Colonic mucosa (tissue), 4 donors: Measurements from ENCODE around the gene CABLES2. TPM values are rescaled to one million over a fixed set of nuclear protein-coding genes. Genes with fewer than 3 reads are reported as not detected.

Source experiments
- DNase-seq: peaks from one replicate; pipeline ENCODE4 v3.0.0-alpha.2; 2020
- H3K27ac ChIP-seq: fragments of 200-600 bp; one replicate; pipeline ENCODE4 v1.8.0; 2021
- H3K27me3 ChIP-seq: fragments of 200-600 bp; one replicate; pipeline ENCODE4 v1.8.0; 2021
- H3K36me3 ChIP-seq: fragments of 200-600 bp; one replicate; pipeline ENCODE4 v1.8.0; 2021
- H3K4me1 ChIP-seq: fragments of 200-600 bp; one replicate; pipeline ENCODE4 v1.8.0; 2021; ENCODE audit warnings: mild to moderate bottlenecking
- H3K4me3 ChIP-seq: fragments of 200-600 bp; one replicate; pipeline ENCODE4 v1.8.0; 2021
- H3K9ac ChIP-seq, 2 donors: one replicate each; pipeline ENCODE4 v1.7.0; 2013; ENCODE audit warnings: control low read depth in 2 of 2, low read depth in 2 of 2, low read length in 2 of 2
- H3K9me3 ChIP-seq: fragments of 200-600 bp; one replicate; pipeline ENCODE4 v1.8.0; 2021
- CTCF ChIP-seq: fragments of 200-600 bp; IDR thresholded peaks from one replicate; pipeline ENCODE4 v1.8.0; 2022; ENCODE audit warnings: antibody characterized with exemption, mild to moderate bottlenecking
- intact Hi-C: fragments of 100-400 bp; cut with DNase I; formaldehyde crosslinking; loops from one replicate; pipeline ENCODE4 v1.14.1; 2022
- total RNA-seq, 2 donors: library from RNA; stranded (reverse); fragmentation: NEBNext Ultra II Directional in 1 of 2; extraction: Animal tissue kit (Norgen Biotek cat#: 25700) in 1 of 2; gene quantifications; one replicate each; pipeline ENCODE4 v1.2.1, GENCODE V29; 2021
- donor health status: healthy.
- donor health status: DM: no; HTN: no; CAD: no.
- donor health status: DM: no; HTN: no; CAD: no.

CABLES2 gene
- total RNA-seq, 2 donors from 2014 or later: 7.8 to 10.5 TPM

- TF ChIP-seq CTCF: no peak
- peak; percentile 60 for DNase-seq
- H3K4me1 ChIP-seq: no peaks in the 10 kb centered on the region
- no peaks in the 10 kb centered on the region for H3K9me3 ChIP-seq
- H3K9ac ChIP-seq: no peak overlapping the region
- H3K36me3 ChIP-seq: no peaks in the 10 kb centered on the region
- intact Hi-C loops: no loop called here
- no peaks in the 10 kb centered on the region for H3K27me3 ChIP-seq
- no peak overlapping the region for H3K4me3 ChIP-seq
- H3K27ac ChIP-seq: no peak overlapping the region
These were observed 45.5 kb upstream of the CABLES2 start for GRCh38 chr20:62452475-62453095.

DNA sequence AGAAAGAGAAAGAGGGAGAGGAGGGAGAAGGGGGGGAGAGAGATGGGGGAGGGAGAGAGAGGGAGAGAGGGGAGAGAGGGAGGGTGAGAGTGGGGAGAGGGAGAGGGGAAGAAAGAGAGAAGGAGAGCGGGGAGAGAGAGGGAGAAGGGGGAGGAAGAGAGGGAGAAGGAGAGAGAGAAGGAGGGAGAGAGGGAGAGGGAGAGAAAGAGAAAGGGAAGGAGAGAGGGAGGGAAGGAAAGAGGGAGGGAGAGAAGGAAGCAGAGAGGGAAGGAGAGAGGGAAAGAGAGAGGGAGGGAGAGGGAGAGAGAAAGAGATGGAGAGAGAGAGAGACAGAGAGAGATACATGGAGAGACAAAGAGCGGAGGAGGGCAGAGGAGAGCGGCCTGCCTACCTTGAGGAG lies 44.9 kb upstream of the CABLES2 start:
- H3K4me1 ChIP-seq: no peaks in the 10 kb centered on the region
- DNase-seq: no peak
- intact Hi-C loops: no loop called here
- no peaks in the 10 kb centered on the region for H3K27me3 ChIP-seq
- no peaks in the 10 kb centered on the region for H3K9me3 ChIP-seq
- H3K4me3 ChIP-seq: no peak overlapping the region
- no peak for TF ChIP-seq CTCF
- no peak overlapping the region for H3K27ac ChIP-seq
- H3K9ac ChIP-seq: no peak overlapping the region
- H3K36me3 ChIP-seq: no peaks in the 10 kb centered on the region

DNA sequence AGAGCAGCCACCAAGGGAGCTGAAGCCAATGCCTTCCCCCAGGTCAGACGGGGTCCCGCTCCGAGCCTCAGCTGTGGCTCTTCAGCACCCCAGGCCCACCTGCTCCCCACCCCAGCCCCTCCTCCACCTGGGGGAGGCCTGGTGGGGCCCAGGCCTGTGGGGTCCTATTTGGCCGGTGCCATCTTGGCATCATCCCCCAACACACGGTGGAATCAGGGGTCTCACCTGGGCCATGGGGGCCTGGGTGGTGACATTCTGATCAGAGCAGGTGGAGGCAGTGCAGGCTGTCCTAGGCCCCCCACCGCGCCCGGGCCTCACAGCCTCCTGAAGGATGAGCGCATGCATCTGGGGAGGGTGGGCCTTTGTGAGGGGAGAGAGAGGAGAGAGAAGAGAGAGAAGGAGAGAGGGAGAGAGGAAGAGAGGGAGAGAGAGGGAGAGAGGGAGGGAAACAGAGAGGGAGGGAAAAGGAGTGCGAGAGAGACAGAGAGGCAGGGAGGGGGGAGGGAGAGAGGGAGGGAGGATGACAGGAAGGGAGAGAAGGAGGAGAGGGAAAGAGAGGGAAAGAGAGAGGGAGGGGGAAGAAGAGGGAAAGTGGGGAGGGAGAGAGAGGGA lies 44.2 kb upstream of the CABLES2 start:
- Histone ChIP-seq H3K27ac (no peak overlapping the region), H3K9ac (no peak overlapping the region), H3K4me1 (no peaks in the 10 kb centered on the region), H3K27me3 (no peaks in the 10 kb centered on the region), H3K36me3 (no peaks in the 10 kb centered on the region), H3K4me3 (no peak overlapping the region), H3K9me3 (no peaks in the 10 kb centered on the region)
- no peak for DNase-seq
- intact Hi-C loops: no loop called here
- TF ChIP-seq CTCF: no peak

- no peaks in the 10 kb centered on the region for H3K4me1 ChIP-seq
- H3K9me3 ChIP-seq: no peaks in the 10 kb centered on the region
- H3K9ac ChIP-seq: no peak overlapping the region
- DNase-seq: peak; percentile 26
- no peak overlapping the region for H3K4me3 ChIP-seq
- intact Hi-C loops: no loop called here
- H3K27ac ChIP-seq: no peak overlapping the region
- H3K36me3 ChIP-seq: no peaks in the 10 kb centered on the region
- peak; percentile 26 for TF ChIP-seq CTCF
- no peaks in the 10 kb centered on the region for H3K27me3 ChIP-seq
These were observed 43.0 kb upstream of the CABLES2 start for GRCh38 chr20:62449951-62450691.

- H3K27ac ChIP-seq: no peak overlapping the region
- intact Hi-C loops: no loop called here
- no peaks in the 10 kb centered on the region for H3K27me3 ChIP-seq
- DNase-seq: no peak
- TF ChIP-seq CTCF: no peak
- H3K36me3 ChIP-seq: no peaks in the 10 kb centered on the region
- H3K4me1 ChIP-seq: no peaks in the 10 kb centered on the region
- no peak overlapping the region for H3K4me3 ChIP-seq
- no peaks in the 10 kb centered on the region for H3K9me3 ChIP-seq
- H3K9ac ChIP-seq: no peak overlapping the region
These were observed 41.7 kb upstream of the CABLES2 start for GRCh38 chr20:62448788-62449187.
